WTC11 (cell line): Measurements from ENCODE around the gene CLPTM1L. TPM values are rescaled to one million over a fixed set of nuclear protein-coding genes. Genes with fewer than 3 reads are reported as not detected.
A peak's percentile ranks its signal among the peaks of the same experiment; 100 is the strongest.
"Not testable (repeated sequence)": the region's sequence is repeated elsewhere in the genome, so short reads cannot be mapped to it uniquely, and the experiment has no call there.

ENCODE experiments used
- ATAC-seq: fragments of 200-7000 bp; cut with Tn5 transposase; 2 replicates; pipeline ENCODE4 v1.10.0; 2021; ENCODE audit warnings: mild to moderate bottlenecking, moderate library complexity
- CTCF ChIA-PET: fragments of 300-600 bp; sonication (Branson Sonifier 250); formaldehyde crosslinking; loops from one replicate; lab custom pipeline; 2021; ENCODE audit warnings: antibody characterized with exemption; lab: Charles Lee
- POLR2A ChIA-PET: fragments of 350-600 bp; sonication (Branson Sonifier 250); formaldehyde crosslinking; loops from one replicate; lab custom pipeline; 2021; ENCODE audit warnings: antibody characterized with exemption; lab: Charles Lee
- DNase-seq: peaks from one replicate; pipeline ENCODE4 v3.0.0; 2021; ENCODE audit warnings: low spot score
- H3K27ac Mint-ChIP-seq: 2 replicates; pipeline ENCODE4 v1.8.0; 2021; ENCODE audit warnings: mixed read lengths
- H3K27me3 Mint-ChIP-seq: 2 replicates; pipeline ENCODE4 v1.8.0; 2021; ENCODE audit warnings: low read depth, mild to moderate bottlenecking, moderate library complexity, mixed read lengths
- H3K36me3 Mint-ChIP-seq: 2 replicates; pipeline ENCODE4 v1.8.0; 2021; ENCODE audit warnings: mixed read lengths
- H3K4me1 Mint-ChIP-seq: 2 replicates; pipeline ENCODE4 v1.8.0; 2022; ENCODE audit warnings: mixed read lengths
- H3K4me3 Mint-ChIP-seq: 2 replicates; pipeline ENCODE4 v1.8.0; 2021; ENCODE audit warnings: mild to moderate bottlenecking, moderate library complexity, mixed read lengths
- H3K9me3 Mint-ChIP-seq: 2 replicates; pipeline ENCODE4 v1.8.0; 2021; ENCODE audit warnings: mixed read lengths
- AFF4 ChIP-seq: sonication (generic); formaldehyde crosslinking; IDR thresholded peaks from 2 replicates; pipeline ENCODE4 v1.8.1; 2023; ENCODE audit warnings: mild to moderate bottlenecking, missing genetic modification reagents, borderline replicate concordance
- CREM ChIP-seq: sonication (generic); formaldehyde crosslinking; IDR thresholded peaks from 2 replicates; pipeline ENCODE4 v1.8.1; 2022; ENCODE audit warnings: mild to moderate bottlenecking, missing genetic modification reagents, moderate library complexity
- EMX1 ChIP-seq: fragments of 250-450 bp; sonication (Bioruptor Pico); IDR thresholded peaks from 2 replicates; pipeline ENCODE4 v1.8.0; 2021; ENCODE audit warnings: mild to moderate bottlenecking
- JUN ChIP-seq: sonication (generic); formaldehyde crosslinking; IDR thresholded peaks from 2 replicates; pipeline ENCODE4 v1.8.0; 2023; ENCODE audit warnings: mild to moderate bottlenecking, missing genetic modification reagents
- RORB ChIP-seq: fragments of 250-450 bp; sonication (Bioruptor Pico); IDR thresholded peaks from 2 replicates; pipeline ENCODE4 v1.9.0; 2021; ENCODE audit warnings: mild to moderate bottlenecking
- SP1 ChIP-seq: sonication (generic); formaldehyde crosslinking; conservative IDR thresholded peaks from 2 replicates; pipeline ENCODE4 v1.8.1; 2022; ENCODE audit warnings: missing genetic modification reagents
- TCF7 ChIP-seq: sonication (generic); formaldehyde crosslinking; IDR thresholded peaks from 2 replicates; pipeline ENCODE4 v1.8.0; 2022; ENCODE audit warnings: mild to moderate bottlenecking, low read depth, missing genetic modification reagents, moderate library complexity
- TEAD4 ChIP-seq: sonication (generic); formaldehyde crosslinking; IDR thresholded peaks from 2 replicates; pipeline ENCODE4 v1.8.0; 2022; ENCODE audit warnings: mild to moderate bottlenecking, missing genetic modification reagents
- ZNF138 ChIP-seq: sonication (generic); formaldehyde crosslinking; conservative IDR thresholded peaks from 2 replicates; pipeline ENCODE4 v1.8.1; 2022; ENCODE audit warnings: mild to moderate bottlenecking, moderate library complexity, missing genetic modification reagents
- ZNF317 ChIP-seq: sonication (generic); formaldehyde crosslinking; IDR thresholded peaks from 2 replicates; pipeline ENCODE4 v1.8.1; 2023; ENCODE audit warnings: low read depth, mild to moderate bottlenecking, moderate library complexity, missing genetic modification reagents, borderline replicate concordance
- total RNA-seq: library from RNA; stranded (reverse); gene quantifications from 3 replicates; pipeline ENCODE4 v1.2.3, GENCODE V29; 2021
- TF ChIP-seq, protein P1 (sequence below): fragments of 250-450 bp; sonication (Bioruptor Pico); IDR thresholded peaks from 2 replicates; pipeline ENCODE4 v1.8.0; 2021; ENCODE audit warnings: mild to moderate bottlenecking
- TF ChIP-seq, protein P2 (sequence below): sonication (generic); formaldehyde crosslinking; IDR thresholded peaks from 2 replicates; pipeline ENCODE4 v1.8.0; 2022; ENCODE audit warnings: mild to moderate bottlenecking, missing genetic modification reagents
- TF ChIP-seq, protein P3 (sequence below): fragments of 250-450 bp; sonication (Bioruptor Pico); IDR thresholded peaks from 2 replicates; pipeline ENCODE4 v1.9.0; 2021; ENCODE audit warnings: mild to moderate bottlenecking
- TF ChIP-seq, protein P4 (sequence below): sonication (generic); formaldehyde crosslinking; IDR thresholded peaks from 2 replicates; pipeline ENCODE4 v1.8.1; 2022; ENCODE audit warnings: low read depth, mild to moderate bottlenecking, moderate library complexity, missing genetic modification reagents, borderline replicate concordance

Gene CLPTM1L
- total RNA-seq, 1 experiment from 2014 or later, result 92.8 TPM

GRCh38 chr5:1330146-1330846 is 14.6 kb downstream of the CLPTM1L start:
- ATAC-seq (no peak), DNase-seq (no peak)
- TF ChIP-seq EMX1 (CRISPR knock-in tag), result no peak
- TF ChIP-seq JUN (CRISPR knock-in tag), result no peak
- Mint-ChIP-seq H3K27ac (no peak overlapping the region), H3K36me3 (peaks cover 71% of the 10 kb centered on the region), H3K27me3 (no peaks in the 10 kb centered on the region), H3K4me3 (no peak overlapping the region), H3K9me3 (peaks cover 9% of the 10 kb centered on the region), H3K4me1 (peaks cover 4% of the 10 kb centered on the region; the same call in 1 of the 2 replicates)
- ChIA-PET CTCF (no interaction called here), POLR2A (no interaction called here)

DNA sequence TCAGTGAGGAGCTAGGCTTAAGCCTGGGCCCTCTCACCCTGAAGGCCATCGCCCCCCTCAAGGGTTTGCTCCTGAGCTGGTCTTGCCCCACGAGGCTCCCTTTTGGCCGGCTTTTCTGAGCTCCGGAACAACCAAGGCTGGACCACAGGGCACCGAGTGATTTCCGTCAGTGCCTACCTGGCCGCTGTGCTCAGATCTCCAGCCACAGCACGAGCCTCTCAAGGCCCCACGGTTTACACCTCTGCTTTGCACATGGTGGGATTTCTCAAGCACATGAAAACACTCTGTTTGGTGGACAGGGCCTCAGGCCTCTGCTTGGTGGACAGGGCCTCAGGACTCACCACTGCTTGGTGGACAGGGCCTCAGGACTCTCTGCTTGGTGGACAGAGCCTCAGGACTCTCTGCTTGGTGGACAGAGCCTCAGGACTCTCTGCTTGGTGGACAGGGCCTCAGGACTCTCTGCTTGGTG is 15.8 kb downstream of the CLPTM1L start:
- no peak for TF ChIP-seq ZNF138 (CRISPR knock-in tag)
- no peak for TF ChIP-seq AFF4 (CRISPR knock-in tag)
- TF ChIP-seq CREM (CRISPR knock-in tag), result no peak
- TF ChIP-seq, protein P1, sequence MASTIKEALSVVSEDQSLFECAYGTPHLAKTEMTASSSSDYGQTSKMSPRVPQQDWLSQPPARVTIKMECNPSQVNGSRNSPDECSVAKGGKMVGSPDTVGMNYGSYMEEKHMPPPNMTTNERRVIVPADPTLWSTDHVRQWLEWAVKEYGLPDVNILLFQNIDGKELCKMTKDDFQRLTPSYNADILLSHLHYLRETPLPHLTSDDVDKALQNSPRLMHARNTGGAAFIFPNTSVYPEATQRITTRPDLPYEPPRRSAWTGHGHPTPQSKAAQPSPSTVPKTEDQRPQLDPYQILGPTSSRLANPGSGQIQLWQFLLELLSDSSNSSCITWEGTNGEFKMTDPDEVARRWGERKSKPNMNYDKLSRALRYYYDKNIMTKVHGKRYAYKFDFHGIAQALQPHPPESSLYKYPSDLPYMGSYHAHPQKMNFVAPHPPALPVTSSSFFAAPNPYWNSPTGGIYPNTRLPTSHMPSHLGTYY (CRISPR knock-in tag), result no peak
- TF ChIP-seq RORB (CRISPR knock-in tag), result no peak
- TF ChIP-seq, protein P2, sequence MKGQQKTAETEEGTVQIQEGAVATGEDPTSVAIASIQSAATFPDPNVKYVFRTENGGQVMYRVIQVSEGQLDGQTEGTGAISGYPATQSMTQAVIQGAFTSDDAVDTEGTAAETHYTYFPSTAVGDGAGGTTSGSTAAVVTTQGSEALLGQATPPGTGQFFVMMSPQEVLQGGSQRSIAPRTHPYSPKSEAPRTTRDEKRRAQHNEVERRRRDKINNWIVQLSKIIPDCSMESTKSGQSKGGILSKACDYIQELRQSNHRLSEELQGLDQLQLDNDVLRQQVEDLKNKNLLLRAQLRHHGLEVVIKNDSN (CRISPR knock-in tag), result no peak
- TF ChIP-seq, protein P3, sequence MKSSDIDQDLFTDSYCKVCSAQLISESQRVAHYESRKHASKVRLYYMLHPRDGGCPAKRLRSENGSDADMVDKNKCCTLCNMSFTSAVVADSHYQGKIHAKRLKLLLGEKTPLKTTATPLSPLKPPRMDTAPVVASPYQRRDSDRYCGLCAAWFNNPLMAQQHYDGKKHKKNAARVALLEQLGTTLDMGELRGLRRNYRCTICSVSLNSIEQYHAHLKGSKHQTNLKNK, result no peak
- TF ChIP-seq SP1 (CRISPR knock-in tag), result no peak
- TF ChIP-seq ZNF317, result no peak
- TF ChIP-seq, protein P4, sequence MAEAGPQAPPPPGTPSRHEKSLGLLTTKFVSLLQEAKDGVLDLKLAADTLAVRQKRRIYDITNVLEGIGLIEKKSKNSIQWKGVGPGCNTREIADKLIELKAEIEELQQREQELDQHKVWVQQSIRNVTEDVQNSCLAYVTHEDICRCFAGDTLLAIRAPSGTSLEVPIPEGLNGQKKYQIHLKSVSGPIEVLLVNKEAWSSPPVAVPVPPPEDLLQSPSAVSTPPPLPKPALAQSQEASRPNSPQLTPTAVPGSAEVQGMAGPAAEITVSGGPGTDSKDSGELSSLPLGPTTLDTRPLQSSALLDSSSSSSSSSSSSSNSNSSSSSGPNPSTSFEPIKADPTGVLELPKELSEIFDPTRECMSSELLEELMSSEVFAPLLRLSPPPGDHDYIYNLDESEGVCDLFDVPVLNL (CRISPR knock-in tag), result no peak
- TF ChIP-seq TCF7, result no peak
- no peak for TF ChIP-seq TEAD4
- no peak for ATAC-seq
- peaks cover 4% of the 10 kb centered on the region; the same call in 1 of the 2 replicates for H3K4me1 Mint-ChIP-seq
- DNase-seq, result no peak
- H3K4me3 Mint-ChIP-seq, result no peak overlapping the region
- H3K27me3 Mint-ChIP-seq, result no peaks in the 10 kb centered on the region
- H3K27ac Mint-ChIP-seq, result peak overlapping the region; percentile 95; the same call in 1 of the 2 replicates
- CTCF ChIA-PET, result interaction anchor here (1.5 kb wide), 1 partner anchor 51 kb away, joined by 6 read pairs; no protein-coding TSS in a partner anchor
- peaks cover 70% of the 10 kb centered on the region for H3K36me3 Mint-ChIP-seq
- H3K9me3 Mint-ChIP-seq, result peaks cover 9% of the 10 kb centered on the region
- POLR2A ChIA-PET, result no interaction called here

DNA sequence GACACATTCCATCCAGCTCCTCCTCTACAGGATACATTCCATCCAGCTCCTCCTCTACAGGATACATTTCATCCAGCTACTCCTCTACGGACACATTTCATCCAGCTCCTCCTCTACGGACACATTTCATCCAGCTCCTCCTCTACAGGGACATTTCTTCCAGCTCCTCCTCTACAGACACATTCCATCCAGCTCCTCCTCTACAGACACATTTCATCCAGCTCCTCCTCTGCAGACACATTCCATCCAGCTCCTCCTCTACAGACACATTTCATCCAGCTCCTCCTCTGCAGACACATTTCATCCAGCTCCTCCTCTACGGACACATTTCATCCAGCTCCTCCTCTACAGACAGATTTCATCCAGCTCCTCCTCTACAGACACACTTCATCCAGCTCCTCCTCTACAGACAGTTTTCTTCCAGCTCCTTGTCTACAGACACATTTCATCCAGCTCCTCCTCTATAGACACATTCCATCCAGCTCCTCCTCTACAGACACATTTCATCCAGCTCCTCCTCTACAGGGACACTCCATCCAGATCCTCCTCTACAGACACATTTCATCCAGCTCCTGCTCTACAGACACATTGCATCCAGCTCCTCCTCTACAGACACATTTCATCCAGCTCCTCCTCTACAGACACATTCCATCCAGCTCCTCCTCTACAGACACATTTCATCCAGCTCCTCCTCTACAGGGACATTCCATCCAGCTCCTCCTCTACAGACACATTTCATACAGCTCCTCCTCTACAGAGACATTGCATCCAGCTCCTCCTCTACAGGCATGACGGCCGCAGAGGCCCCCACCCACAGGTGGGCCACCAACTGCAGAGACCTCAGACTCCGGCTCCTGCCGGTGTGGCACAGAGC is 16.4 kb downstream of the CLPTM1L start:
- H3K9me3 Mint-ChIP-seq, ATAC-seq, H3K4me3 Mint-ChIP-seq, DNase-seq, H3K27me3 Mint-ChIP-seq, H3K4me1 Mint-ChIP-seq, POLR2A ChIA-PET: not testable (repeated sequence)
- Mint-ChIP-seq H3K27ac (peak overlapping the region; percentile 95), H3K36me3 (peaks cover 69% of the 10 kb centered on the region)
- CTCF ChIA-PET, result interaction anchor here (1.5 kb wide), 1 partner anchor 52 kb away, joined by 6 read pairs; no protein-coding TSS in a partner anchor

DNA sequence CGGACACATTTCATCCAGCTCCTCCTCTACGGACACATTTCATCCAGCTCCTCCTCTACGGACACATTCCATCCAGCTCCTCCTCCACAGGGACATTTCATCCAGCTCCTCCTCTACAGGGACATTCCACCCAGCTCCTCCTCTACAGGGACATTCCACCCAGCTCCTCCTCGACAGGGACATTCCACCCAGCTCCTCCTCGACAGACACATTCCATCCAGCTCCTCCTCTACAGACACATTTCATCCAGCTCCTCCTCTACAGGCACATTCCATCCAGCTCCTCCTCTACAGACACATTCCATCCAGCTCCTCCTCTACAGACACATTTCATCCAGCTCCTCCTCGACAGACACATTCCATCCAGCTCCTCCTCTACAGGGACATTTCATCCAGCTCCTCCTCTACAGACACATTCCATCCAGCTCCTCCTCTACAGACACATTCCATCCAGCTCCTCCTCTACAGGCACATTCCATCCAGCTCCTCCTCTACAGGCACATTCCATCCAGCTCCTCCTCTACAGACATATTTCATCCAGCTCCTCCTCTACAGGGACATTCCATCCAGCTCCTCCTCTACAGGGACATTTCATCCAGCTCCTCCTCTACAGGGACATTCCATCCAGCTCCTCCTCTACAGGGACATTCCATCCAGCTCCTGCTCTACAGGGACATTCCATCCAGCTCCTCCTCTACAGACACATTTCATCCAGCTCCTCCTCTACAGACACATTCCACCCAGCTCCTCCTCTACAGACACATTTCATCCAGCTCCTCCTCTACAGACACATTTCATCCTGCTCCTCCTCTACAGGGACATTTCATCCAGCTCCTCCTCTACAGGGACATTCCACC is 17.8 kb downstream of the CLPTM1L start:
- H3K4me1 Mint-ChIP-seq, POLR2A ChIA-PET, ATAC-seq, H3K27me3 Mint-ChIP-seq, H3K9me3 Mint-ChIP-seq, DNase-seq, H3K4me3 Mint-ChIP-seq: not testable (repeated sequence)
- peaks cover 64% of the 10 kb centered on the region for H3K36me3 Mint-ChIP-seq
- CTCF ChIA-PET, result interaction anchor here (1.0 to 2.4 kb wide), 4 partner anchors 11 to 318 kb away, joined by 3 to 8 read pairs (median 4); partner anchors contain the start of gene TERT
- H3K27ac Mint-ChIP-seq, result peak overlapping the region; percentile 97

- H3K27me3 Mint-ChIP-seq, POLR2A ChIA-PET, H3K4me3 Mint-ChIP-seq, ATAC-seq, H3K4me1 Mint-ChIP-seq, DNase-seq, H3K9me3 Mint-ChIP-seq: not testable (repeated sequence)
- Mint-ChIP-seq H3K36me3 (peaks cover 62% of the 10 kb centered on the region), H3K27ac (peak overlapping the region; percentile 94)
- CTCF ChIA-PET, result interaction anchor here (0.8 to 2.4 kb wide), 6 partner anchors 10 to 318 kb away, joined by 3 to 8 read pairs (median 4); partner anchors contain the start of gene TERT
Observed at GRCh38 chr5:1326532-1326875, 18.4 kb downstream of the CLPTM1L start.
